HUES48 (cell line): ENCODE results near the gene ATAD1.
"Not testable (repeated sequence)": the region's sequence is repeated elsewhere in the genome, so short reads cannot be mapped to it uniquely, and the experiment has no call there.

Experiments
- H3K27ac ChIP-seq: one replicate; pipeline ENCODE4 v1.7.0; 2013; ENCODE audit warnings: low read depth, low read length, inconsistent platforms
- H3K27me3 ChIP-seq: 2 replicates; pipeline ENCODE4 v1.6.1; 2013; ENCODE audit warnings: mild to moderate bottlenecking, low read length; ENCODE audit not compliant: control insufficient read depth, insufficient read depth
- H3K36me3 ChIP-seq: 2 replicates; pipeline ENCODE4 v1.6.1; 2013; ENCODE audit warnings: low read length; ENCODE audit not compliant: control insufficient read depth, insufficient read depth
- H3K4me1 ChIP-seq: 2 replicates; pipeline ENCODE4 v1.6.1; 2013; ENCODE audit warnings: mild to moderate bottlenecking, low read length; ENCODE audit not compliant: control insufficient read depth, insufficient read depth
- H3K4me3 ChIP-seq: 2 replicates; pipeline ENCODE4 v1.5.1; 2013; ENCODE audit warnings: mild to moderate bottlenecking, low read depth, low read length
- H3K9ac ChIP-seq: 2 replicates; pipeline ENCODE4 v1.6.1; 2013; ENCODE audit warnings: mild to moderate bottlenecking, low read depth, low read length, moderate library complexity
- H3K9me3 ChIP-seq: 2 replicates; pipeline ENCODE4 v1.6.1; 2013; ENCODE audit warnings: low read length; ENCODE audit not compliant: control insufficient read depth, insufficient read depth

Gene ATAD1

GRCh38 chr10:87827681-87828080 lies 9.7 kb upstream of the ATAD1 start:
- Histone ChIP-seq H3K27ac (no peak overlapping the region), H3K4me3 (no peak overlapping the region), H3K9ac (no peak overlapping the region), H3K4me1 (no peaks in the 10 kb centered on the region), H3K36me3 (no peaks in the 10 kb centered on the region), H3K27me3 (no peaks in the 10 kb centered on the region), H3K9me3 (no peaks in the 10 kb centered on the region)

- Histone ChIP-seq H3K9ac (no peak overlapping the region), H3K9me3 (no peaks in the 10 kb centered on the region), H3K27me3 (no peaks in the 10 kb centered on the region), H3K36me3 (no peaks in the 10 kb centered on the region), H3K27ac (no peak overlapping the region), H3K4me3 (no peak overlapping the region), H3K4me1 (no peaks in the 10 kb centered on the region)
Observed at GRCh38 chr10:87826653-87827052, 8.6 kb upstream of the ATAD1 start.

- Histone ChIP-seq H3K27me3 (no peaks in the 10 kb centered on the region), H3K4me1 (peaks cover 15% of the 10 kb centered on the region), H3K4me3 (0 out of 2 replicates have a peak overlapping the region, but pooled peaks have one; percentile 88), H3K27ac (no peak overlapping the region), H3K9ac (no peak overlapping the region), H3K36me3 (peaks cover 2% of the 10 kb centered on the region), H3K9me3 (no peaks in the 10 kb centered on the region)
Observed at GRCh38 chr10:87819289-87819585, 1.2 kb upstream of the ATAD1 start.

DNA sequence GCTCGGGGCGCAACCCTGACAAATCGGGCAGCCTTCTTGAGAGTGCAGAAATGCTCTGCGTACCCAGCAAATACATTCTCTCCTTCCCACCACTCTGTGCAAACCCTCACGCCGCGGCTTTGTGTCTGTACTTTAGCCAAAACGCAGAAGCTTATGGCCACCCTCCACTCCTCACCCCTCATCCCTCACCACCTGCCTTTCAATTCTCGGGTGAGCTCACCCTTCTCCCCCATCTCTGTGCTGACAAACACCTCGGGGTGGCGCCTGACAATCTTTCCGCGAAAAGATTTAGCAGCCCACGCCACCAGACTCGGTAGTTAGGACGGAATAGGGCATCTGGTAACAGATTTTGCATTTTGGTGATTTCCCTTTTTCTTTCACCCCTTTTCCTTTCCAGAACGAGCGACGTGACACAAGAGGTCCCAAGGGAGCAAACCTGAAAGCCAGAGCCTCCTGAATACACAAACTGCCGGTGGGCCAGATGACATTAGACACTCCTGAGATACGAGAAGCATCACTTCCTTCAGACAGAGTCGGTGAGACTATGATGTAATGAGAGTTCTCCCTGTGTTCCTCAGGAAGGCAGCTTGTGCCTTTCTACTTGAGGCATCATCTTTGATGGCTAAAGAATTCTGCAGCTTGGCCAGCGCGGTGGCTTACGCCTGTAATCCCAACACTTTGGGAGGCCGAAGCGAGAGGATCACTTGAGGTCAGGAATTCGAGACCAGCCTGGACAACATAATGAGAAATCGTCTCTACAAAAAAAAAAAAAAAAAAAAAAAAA lies 671 bp upstream of the ATAD1 start:
- Histone ChIP-seq H3K27ac (peak overlapping the region; percentile 96), H3K36me3 (peaks cover 7% of the 10 kb centered on the region), H3K4me3 (peak overlapping the region; percentile 88), H3K9ac (peak overlapping the region; percentile 89), H3K9me3 (no peaks in the 10 kb centered on the region), H3K4me1 (peaks cover 15% of the 10 kb centered on the region), H3K27me3 (no peaks in the 10 kb centered on the region)

DNA sequence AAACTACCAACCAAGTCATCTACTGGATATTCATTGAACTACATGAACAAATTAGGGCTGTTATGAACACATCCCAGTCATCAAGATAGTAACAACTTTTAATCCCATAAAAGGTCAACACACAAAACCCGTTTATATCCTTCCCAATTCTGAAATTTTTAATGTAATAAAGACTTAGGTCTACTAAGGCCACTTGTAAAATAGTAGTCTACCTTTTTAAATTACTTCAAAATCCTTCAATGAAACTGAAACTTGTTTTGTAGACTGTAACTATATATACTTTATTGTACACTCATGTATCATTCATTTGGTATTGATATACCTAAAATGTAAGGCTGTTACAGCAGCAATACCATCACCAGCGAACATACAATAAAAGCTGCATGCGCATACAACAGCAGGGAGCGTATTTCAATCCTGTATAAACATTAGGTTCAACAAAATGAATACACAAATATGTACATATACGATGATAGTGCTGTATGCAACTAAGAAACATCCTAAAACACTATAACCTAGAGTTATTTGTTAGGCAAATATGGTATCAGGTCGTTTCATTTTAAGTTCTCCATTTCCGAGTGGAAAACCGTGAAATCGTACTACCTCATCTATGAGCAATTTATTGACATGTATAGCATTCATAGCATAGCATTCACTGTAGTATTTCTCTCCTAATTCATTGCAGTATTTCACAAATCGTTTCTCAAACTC lies 973 bp downstream of the ATAD1 start:
- peak overlapping the region; percentile 96 for H3K27ac ChIP-seq
- H3K36me3 ChIP-seq = peaks cover 21% of the 10 kb centered on the region
- H3K27me3 ChIP-seq = no peaks in the 10 kb centered on the region
- no peaks in the 10 kb centered on the region for H3K9me3 ChIP-seq
- H3K9ac ChIP-seq = peak overlapping the region; percentile 89
- peaks cover 15% of the 10 kb centered on the region for H3K4me1 ChIP-seq
- peak overlapping the region; percentile 88 for H3K4me3 ChIP-seq

GRCh38 chr10:87816163-87816897 lies 1.7 kb downstream of the ATAD1 start:
- Histone ChIP-seq H3K4me1 (peaks cover 15% of the 10 kb centered on the region), H3K27me3 (no peaks in the 10 kb centered on the region), H3K9ac (no peak overlapping the region), H3K9me3 (no peaks in the 10 kb centered on the region), H3K4me3 (peak overlapping the region; percentile 88), H3K36me3 (peaks cover 28% of the 10 kb centered on the region), H3K27ac (no peak overlapping the region)

- H3K27me3 ChIP-seq = no peaks in the 10 kb centered on the region
- H3K9ac ChIP-seq = no peak overlapping the region
- peaks cover 73% of the 10 kb centered on the region for H3K36me3 ChIP-seq
- H3K27ac ChIP-seq = no peak overlapping the region
- H3K9me3 ChIP-seq = peaks cover 37% of the 10 kb centered on the region
- H3K4me3 ChIP-seq = no peak overlapping the region
- no peaks in the 10 kb centered on the region for H3K4me1 ChIP-seq
Observed at GRCh38 chr10:87804939-87805569, 13.0 kb downstream of the ATAD1 start.

- Histone ChIP-seq H3K27ac (no peak overlapping the region), H3K9me3 (peaks cover 46% of the 10 kb centered on the region), H3K4me1 (no peaks in the 10 kb centered on the region), H3K27me3 (no peaks in the 10 kb centered on the region), H3K9ac (no peak overlapping the region), H3K36me3 (peaks cover 79% of the 10 kb centered on the region), H3K4me3 (no peak overlapping the region)
Observed at GRCh38 chr10:87803831-87804230, 14.2 kb downstream of the ATAD1 start.

DNA sequence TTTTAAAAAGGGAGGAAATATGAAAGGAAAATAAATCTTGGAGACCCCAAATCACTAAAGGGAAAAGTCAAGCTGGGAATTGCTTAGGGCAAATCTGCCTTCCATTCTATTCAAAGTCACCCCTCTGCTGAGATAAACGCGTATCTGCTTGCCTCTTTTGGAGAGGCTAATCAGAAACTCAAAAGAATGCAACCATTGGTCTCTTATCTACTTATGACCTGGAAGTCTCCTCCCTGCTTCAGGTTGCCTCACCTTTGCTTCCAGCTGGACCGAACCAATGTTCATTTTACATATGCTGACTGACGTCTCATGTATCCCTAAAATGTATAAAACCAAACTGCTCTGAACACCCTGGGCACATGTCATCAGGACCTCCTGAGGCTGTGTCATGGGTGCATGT lies 14.7 kb downstream of the ATAD1 start:
- H3K4me1 ChIP-seq = no peaks in the 10 kb centered on the region
- H3K4me3 ChIP-seq = no peak overlapping the region
- no peak overlapping the region for H3K9ac ChIP-seq
- H3K36me3 ChIP-seq = peaks cover 75% of the 10 kb centered on the region
- H3K9me3 ChIP-seq = peaks cover 46% of the 10 kb centered on the region
- H3K27ac ChIP-seq = no peak overlapping the region
- H3K27me3 ChIP-seq = no peaks in the 10 kb centered on the region

DNA sequence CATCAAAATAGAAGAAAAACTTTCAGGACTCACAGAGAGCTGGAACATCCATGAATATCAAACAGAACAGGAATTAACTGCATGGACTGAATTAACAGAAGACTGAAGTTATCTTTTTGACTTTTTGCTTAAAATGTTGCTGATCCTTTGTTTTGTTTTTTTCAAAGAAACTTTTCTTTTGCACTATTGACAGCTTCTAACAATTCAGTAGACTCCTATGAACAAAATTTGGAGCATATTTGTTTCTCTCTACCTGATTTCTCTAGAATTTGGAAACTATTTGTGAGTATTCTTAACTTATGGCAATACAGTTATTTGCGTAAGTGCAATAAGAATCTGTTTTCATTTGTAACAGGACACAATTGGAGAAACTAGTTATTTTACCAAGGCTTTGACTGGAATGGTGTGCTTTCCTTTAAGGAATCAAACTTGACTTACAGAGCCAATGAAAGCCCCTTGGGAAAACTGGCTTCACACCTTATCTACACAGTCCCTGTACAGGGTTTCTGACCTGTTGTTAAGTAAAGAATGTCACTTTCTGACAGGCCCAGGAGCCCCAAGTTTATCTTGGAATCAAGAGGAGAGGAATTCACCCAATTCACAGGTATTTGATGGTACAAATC lies 16.1 kb downstream of the ATAD1 start:
- H3K9ac ChIP-seq, H3K27me3 ChIP-seq, H3K4me1 ChIP-seq, H3K27ac ChIP-seq, H3K4me3 ChIP-seq: not testable (repeated sequence)
- Histone ChIP-seq H3K9me3 (peaks cover 46% of the 10 kb centered on the region), H3K36me3 (peaks cover 74% of the 10 kb centered on the region)
